Measurements from ENCODE around the gene FLRT2. TPM values are rescaled to one million over a fixed set of nuclear protein-coding genes. Genes with fewer than 3 reads are reported as not detected.

FLRT2 gene
- total RNA-seq, 1 experiment from 2014 or later, result 0.17 TPM

GRCh38 chr14:85686908-85687307, 157.0 kb downstream of the FLRT2 start (continued):
- TF ChIP-seq REST (IDR thresholded peaks at IDR 0.05; ENCODE audit: low read depth), result no peak

GRCh38 chr14:85687456-85687855, 157.5 kb downstream of the FLRT2 start:
- no peak overlapping the region for H3K27ac ChIP-seq (ENCODE audit: low read depth, low read length)
- H2AFZ ChIP-seq (ENCODE audit: low read depth, low read length, poor library complexity, severe bottlenecking), result no peak overlapping the region
- no peak overlapping the region for H3K4me3 ChIP-seq (replicated peaks in 1 of 2; ENCODE audit: low read depth in 1 of 2, low read length in 2 of 2)
- ChIA-PET POLR2A (no interaction called here), CTCF (no interaction called here), RAD21 (ENCODE audit: low non-redundant PET in 1 of 2, low total read pairs in 2 of 2, uncharacterized antibody in 2 of 2, unreplicated experiment in 2 of 2) (no interaction called here)
- H3K9ac ChIP-seq (ENCODE audit: low read length), result no peak overlapping the region
- DNase-seq (ENCODE audit: low read depth, low spot score) (no peak), ATAC-seq (no peak)
- BruUV-seq (replicated peaks), result no TSS peak
- H3K4me1 ChIP-seq (ENCODE audit: control insufficient read depth in 1 of 2, insufficient read depth in 2 of 2, low read length in 2 of 2), result no peaks in the 10 kb centered on the region
- H3K79me2 ChIP-seq (ENCODE audit: insufficient read depth, low read length), result no peaks in the 10 kb centered on the region
- no peak for TF ChIP-seq SRF (IDR thresholded peaks at IDR 0.05; ENCODE audit: low read depth)
- TF ChIP-seq EZH2phosphoT487 (IDR thresholded peaks at IDR 0.05; ENCODE audit: borderline replicate concordance), result no peak
- no peak for TF ChIP-seq POLR2AphosphoS5 (IDR thresholded peaks at IDR 0.05; ENCODE audit: low read depth, low read length)
- TF ChIP-seq ZNF274 (IDR thresholded peaks at IDR 0.05; ENCODE audit: low read depth, low read length), result no peak
- TF ChIP-seq CTCF (IDR thresholded peaks at IDR 0.05 in 2 of 3, conservative IDR thresholded peaks at IDR 0.05 in 1 of 3; ENCODE audit: borderline replicate concordance in 1 of 3, insufficient read depth in 1 of 3, low read depth in 2 of 3, low read length in 2 of 3), result no peak
- no peak for TF ChIP-seq ZFX (IDR thresholded peaks at IDR 0.05)
- TF ChIP-seq RAD21 (IDR thresholded peaks at IDR 0.05; ENCODE audit: low read depth), result no peak
- no peak for TF ChIP-seq SP1 (IDR thresholded peaks at IDR 0.05; ENCODE audit: low read depth)
- TF ChIP-seq MAX (IDR thresholded peaks at IDR 0.05), result no peak
- no peak for TF ChIP-seq JUND (IDR thresholded peaks at IDR 0.05)
- TF ChIP-seq EGR1 (IDR thresholded peaks at IDR 0.05; ENCODE audit: low read depth), result no peak
- TF ChIP-seq YY1 (IDR thresholded peaks at IDR 0.05; ENCODE audit: extremely low read depth, insufficient replicate concordance, low read depth, low read length), result no peak
- TF ChIP-seq TCF7L2 (IDR thresholded peaks at IDR 0.05; ENCODE audit: borderline replicate concordance, extremely low read depth, insufficient read depth, insufficient read length), result no peak
- TF ChIP-seq REST (IDR thresholded peaks at IDR 0.05; ENCODE audit: low read depth), result no peak
- no peak for TF ChIP-seq EZH2 (IDR thresholded peaks at IDR 0.05)
- no peak for TF ChIP-seq ATF3 (IDR thresholded peaks at IDR 0.05)
- intact Hi-C loops (cut with micrococcal nuclease), result no loop called here
- no peak overlapping the region for H3K4me2 ChIP-seq (ENCODE audit: low read length)
- H3K27me3 ChIP-seq (ENCODE audit: insufficient read depth, low read length), result no peaks in the 10 kb centered on the region
- H3K9me3 ChIP-seq (ENCODE audit: control insufficient read depth in 1 of 2, insufficient read depth in 1 of 2, low read depth in 1 of 2, low read length in 2 of 2), result peaks cover 14 to 15% of the 10 kb centered on the region in 2 experiments; a peak in 3 of 4 replicates
- no peaks in the 10 kb centered on the region for H4K20me1 ChIP-seq (ENCODE audit: insufficient read depth)
- no peaks in the 10 kb centered on the region for H3K9me2 ChIP-seq (ENCODE audit: insufficient read depth)
- no peaks in the 10 kb centered on the region for H3K36me3 ChIP-seq (ENCODE audit: control insufficient read depth in 1 of 2, insufficient read depth in 2 of 2, low read length in 2 of 2)

Data from HCT116 (cell line).